NCI-H69 (cell line): ENCODE measurements around the gene FTCDNL1.

Experiments used
- DNase-seq: peaks from one replicate; lab custom pipeline; 2025; lab: John Stamatoyannopoulos, UW

Gene FTCDNL1

DNA sequence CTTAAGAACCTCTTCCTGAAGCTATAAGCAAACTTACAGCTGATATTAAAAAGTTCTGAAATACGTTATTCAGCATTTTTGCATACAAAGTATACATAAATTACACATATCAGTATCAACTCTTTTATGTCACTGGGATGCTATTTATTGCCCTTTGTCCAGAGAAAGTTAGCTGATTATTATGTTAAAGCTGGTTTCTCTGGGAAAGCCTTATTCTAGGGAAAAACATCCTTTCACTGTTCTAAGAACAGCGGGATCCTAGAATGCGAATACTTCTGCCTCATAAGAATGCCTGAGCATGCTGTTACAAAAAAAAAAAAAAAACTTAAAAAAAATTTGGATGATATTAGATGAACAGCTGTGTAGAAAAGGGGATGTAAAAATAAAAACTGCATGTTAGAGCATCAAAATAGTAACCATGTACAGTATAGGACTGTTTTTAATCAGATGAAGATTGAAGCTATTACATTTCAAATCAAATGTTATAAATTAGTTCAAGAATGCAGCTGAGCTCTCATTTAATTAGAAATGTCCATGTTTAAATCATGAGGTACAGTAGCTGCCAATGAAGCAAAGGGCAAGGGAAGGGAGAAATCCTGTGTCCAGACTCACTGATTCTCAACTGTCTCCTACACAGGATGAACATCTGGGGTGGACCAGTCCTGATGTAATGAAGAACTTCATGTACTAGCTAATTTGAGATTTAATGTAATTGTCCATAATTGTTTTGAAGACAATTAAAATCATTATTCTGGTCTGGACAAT lies 8.2 kb downstream of the FTCDNL1 start:
- no peak for DNase-seq

DNA sequence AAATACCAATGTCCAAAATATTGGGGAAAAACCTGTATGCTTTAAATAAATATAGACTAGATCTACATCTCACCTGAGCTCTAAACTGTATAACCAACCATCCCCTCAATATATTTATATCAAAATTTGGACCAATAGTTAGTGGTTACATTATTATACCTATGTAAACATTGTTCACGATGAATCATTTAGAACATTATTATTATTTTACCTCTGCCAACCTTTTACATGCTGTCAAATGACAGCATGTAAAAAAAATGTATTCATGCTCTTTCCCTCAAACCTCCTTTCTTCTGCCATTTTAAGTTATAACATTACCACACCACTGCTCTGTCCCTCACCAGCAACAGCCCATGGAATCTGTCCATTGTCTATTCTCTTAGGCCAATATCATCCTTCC lies 9.6 kb downstream of the FTCDNL1 start:
- DNase-seq, result no peak

DNA sequence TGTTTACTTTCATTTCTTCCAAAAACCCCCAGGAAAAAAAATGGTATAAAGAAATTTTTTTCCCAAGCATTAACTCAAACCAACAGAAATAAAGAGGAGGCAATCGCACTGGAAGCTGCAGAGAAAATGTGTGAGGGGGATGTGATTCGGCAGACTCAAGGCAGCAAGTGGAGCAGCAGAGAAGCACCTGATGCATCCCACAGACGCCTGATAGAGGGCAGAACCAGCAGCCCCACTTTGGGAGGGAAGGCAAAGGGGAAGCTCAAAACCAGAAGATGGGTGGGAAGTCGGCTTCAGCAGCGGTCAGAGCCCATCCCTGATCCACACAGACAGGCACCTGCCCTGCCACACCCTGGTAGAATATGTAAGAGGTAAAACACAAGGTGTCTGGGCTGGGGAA lies 12.6 kb downstream of the FTCDNL1 start:
- DNase-seq, result no peak

GRCh38 chr2:199836943-199837342 lies 14.0 kb downstream of the FTCDNL1 start:
- DNase-seq, result no peak

- DNase-seq, result peak; percentile 55
These were observed 17.5 kb downstream of the FTCDNL1 start for GRCh38 chr2:199833525-199833924.

- no peak for DNase-seq
These were observed 20.5 kb downstream of the FTCDNL1 start for GRCh38 chr2:199830531-199830930.

GRCh38 chr2:199829628-199830027 lies 21.4 kb downstream of the FTCDNL1 start:
- DNase-seq, result no peak

DNA sequence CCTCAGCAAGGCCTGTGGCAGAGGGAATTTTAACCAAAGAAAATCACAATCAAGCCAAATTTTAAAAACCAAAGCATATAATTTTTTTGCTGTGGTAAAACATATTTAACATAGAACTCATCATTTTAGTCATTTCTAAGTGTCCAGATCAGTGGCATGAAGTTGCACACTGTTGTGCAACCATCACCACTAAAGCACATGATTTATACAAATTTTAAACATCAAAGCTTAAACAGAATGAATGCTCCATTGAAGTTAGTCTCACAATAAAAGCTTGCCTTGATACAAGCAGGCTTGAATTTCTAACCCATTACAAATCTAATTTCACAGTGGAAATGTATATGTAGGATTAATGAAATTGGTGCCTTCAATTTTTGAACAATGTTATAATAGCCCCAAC lies 31.2 kb downstream of the FTCDNL1 start:
- DNase-seq, result no peak

- DNase-seq, result peak; percentile 55
These were observed 32.2 kb downstream of the FTCDNL1 start for GRCh38 chr2:199818754-199819153.

DNA sequence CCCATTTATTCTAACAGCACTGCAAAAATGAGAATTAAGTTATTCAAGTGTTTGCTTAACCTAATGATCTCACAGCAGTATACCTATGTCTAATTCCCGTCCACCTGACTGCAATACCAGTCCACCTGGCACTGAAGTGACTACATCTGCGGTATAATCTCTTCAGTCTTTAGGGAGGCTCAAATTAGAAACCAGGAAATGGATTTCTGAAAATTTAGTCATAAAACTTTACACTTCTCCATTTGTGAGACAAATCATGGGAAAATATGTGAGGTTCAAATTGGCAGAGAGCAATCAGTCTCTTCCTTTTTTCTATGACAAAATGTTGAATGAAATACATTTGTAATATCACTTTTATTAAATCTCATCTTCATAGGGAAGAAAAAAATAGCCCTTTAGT lies 33.0 kb downstream of the FTCDNL1 start:
- peak; percentile 83 for DNase-seq

DNA sequence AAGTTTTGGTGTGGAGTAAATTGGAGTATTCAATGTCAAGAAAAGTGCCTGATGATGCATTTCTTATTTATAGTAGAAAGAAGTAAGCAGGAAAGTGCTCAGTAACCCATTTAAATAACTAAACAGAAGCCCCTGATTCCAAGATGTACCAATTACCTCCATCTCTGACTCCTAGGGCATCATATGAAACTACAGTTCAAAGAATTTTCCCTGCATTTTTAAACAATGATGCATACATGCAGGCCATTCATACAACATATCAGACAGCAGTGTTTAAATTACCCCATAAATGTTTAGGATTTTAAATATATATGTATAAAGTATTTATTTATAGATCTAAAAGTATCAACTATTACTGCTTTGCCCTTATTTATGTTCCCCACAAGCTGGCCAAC lies 36.2 kb downstream of the FTCDNL1 start:
- DNase-seq, result no peak

- DNase-seq, result no peak
These were observed 36.7 kb downstream of the FTCDNL1 start for GRCh38 chr2:199814101-199814816.

GRCh38 chr2:199812493-199812892 lies 38.5 kb downstream of the FTCDNL1 start:
- DNase-seq, result no peak

DNA sequence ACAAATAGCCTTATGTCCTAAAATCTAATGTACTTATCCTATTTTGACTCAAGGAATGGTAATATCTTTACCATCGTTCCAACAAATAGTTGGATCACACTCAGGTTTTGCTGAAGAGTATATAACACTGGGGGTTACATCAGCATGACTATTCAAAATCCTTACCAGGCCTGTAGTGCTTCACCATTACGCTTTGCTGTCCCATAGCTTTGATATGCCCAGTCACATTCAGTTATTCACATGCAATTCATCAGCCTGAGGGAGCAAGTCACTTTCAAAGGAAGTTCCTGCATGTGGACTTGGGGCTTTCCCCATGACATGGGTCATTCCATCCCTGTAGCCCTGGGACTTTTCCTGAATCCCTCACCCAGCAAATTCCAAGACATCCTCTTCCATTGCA lies 39.6 kb downstream of the FTCDNL1 start:
- DNase-seq, result no peak

DNA sequence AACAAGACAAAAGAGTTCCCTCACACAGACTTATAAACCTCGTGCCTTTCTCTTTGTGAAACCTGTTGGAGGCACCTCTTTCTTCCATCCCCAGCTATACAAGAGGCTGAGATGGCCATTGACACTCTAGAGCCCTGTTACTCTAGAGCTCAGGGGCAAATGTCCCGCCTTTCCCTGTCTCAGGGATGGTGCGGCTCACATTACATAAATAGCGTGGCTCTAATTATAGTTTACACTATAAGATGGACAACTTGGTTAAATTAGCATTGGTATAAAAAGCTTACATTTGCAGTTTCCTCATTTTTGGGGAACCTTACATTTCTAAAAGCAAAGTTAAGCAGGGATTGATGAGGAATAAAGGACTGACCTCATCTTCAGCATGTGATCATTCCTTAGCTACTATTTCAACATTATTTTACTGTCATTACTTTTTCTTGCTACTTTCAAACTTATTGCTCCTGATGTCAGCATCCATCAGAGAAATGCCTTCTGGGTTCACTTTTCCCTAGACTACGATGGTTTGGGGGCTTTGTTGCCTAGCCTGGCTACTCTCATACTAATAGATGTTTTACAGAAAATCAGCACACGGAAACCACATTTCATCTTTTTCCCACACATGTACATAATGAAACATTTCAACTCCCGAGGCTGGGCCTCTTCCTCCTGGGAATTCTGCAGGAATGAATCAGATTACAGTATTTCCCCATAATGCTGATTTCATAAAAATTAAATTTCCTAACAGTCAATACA lies 40.4 kb downstream of the FTCDNL1 start:
- DNase-seq, result peak; percentile 13

- DNase-seq, result no peak
These were observed 43.0 kb downstream of the FTCDNL1 start for GRCh38 chr2:199807966-199808365.

- DNase-seq, result no peak
These were observed 44.8 kb downstream of the FTCDNL1 start for GRCh38 chr2:199806179-199806578.

- peak; percentile 34 for DNase-seq
These were observed 46.2 kb downstream of the FTCDNL1 start for GRCh38 chr2:199804831-199805230.

GRCh38 chr2:199798831-199799580 lies 52.0 kb downstream of the FTCDNL1 start:
- DNase-seq, result peak; percentile 26

DNA sequence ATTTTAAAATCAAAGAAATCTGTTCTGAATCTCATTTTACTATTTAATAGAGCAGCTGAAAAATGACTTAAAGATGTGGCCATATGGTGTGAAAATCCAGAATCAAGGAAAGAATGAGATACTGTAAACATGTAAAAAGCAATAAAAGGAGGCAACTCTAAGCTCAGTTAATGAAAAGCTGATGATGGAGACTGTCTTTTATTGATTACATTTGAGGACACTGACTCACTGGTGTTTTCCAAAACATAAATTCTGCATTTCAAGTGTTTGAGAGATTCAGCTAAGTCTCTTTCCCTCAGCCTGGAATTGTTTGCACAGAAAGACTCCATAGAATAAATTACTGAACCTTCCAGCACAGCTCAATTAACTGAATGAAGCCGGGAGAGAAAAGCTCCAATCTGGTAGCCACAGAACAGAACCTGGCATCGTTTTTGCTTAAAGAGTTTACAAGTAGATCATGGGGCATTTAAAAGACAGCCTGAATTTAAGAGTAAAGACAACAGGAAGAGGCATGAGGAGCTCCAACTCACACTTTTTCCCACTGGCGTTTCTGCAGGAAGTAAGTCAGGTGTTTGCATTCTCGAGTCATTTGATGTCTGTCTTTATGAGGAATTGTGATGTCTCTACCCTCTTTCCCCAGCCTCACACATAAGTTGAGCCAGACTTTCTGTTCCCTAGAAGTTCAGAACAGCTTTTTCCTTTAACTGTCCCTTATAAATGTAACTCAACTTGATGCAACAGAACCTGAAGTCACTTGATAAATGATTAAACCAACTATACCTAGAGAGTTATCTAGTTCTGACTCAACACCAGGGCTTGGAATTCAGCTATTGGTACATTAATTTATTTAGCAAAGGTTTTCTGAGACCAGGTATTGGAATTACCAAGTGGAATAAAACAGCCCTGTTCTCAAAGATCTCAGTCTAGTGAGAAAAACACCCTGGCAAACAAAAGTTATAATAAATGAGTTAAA lies 53.3 kb downstream of the FTCDNL1 start:
- DNase-seq, result no peak

DNA sequence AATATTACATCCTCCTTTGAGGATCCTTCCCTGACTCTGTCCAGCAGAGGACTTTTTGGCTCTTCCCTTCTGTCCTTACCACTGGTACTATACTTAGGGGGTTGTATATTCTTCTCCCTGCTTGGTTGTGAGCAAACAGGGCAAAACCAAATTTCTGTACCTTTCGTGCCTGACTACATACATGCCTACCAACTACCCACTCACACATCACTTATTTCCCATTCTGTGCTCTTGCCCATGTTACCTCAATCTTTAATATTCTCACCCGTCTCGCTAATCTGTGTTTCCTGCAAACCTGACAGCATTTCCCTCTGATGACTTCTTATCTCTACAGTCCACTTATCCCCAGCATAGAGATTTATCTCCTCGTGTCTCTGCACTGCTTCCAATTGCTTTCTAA lies 58.6 kb downstream of the FTCDNL1 start:
- DNase-seq, result no peak
